GM12878 (cell line): ENCODE data around the gene TIMM22. TPM values are rescaled to one million over a fixed set of nuclear protein-coding genes. Genes with fewer than 3 reads are reported as not detected.

Experiments
- ATAC-seq: fragments of 200-7000 bp; cut with Tn5 transposase; 3 replicates; pipeline ENCODE4 v1.9.1; 2020; ENCODE audit warnings: mild to moderate bottlenecking, moderate library complexity
- BruUV-seq: library from RNA; stranded (reverse); fragments of 400-500 nt; replicated peaks from 2 replicates; lab custom pipeline; 2021; lab: Mats Ljungman, UMichigan
- CTCF ChIA-PET: fragments of 300-600 bp; sonication (Branson Sonifier 250); formaldehyde crosslinking; extraction: SDS; loops from one replicate; lab custom pipeline; 2021; ENCODE audit warnings: inconsistent platforms; lab: Yijun Ruan, JAX
- POLR2A ChIA-PET: fragments of 350-600 bp; formaldehyde crosslinking; extraction: SDS; loops from one replicate; lab custom pipeline; 2021; ENCODE audit warnings: inconsistent platforms; lab: Charles Lee
- RAD21 ChIA-PET: fragments of 300-600 bp; sonication (Branson Sonifier 250); formaldehyde crosslinking; loops from one replicate; lab custom pipeline; 2023; ENCODE audit warnings: antibody characterized with exemption; ENCODE audit not compliant: unreplicated experiment; lab: Charles Lee
- SMC1A ChIA-PET: fragments of 300-600 bp; sonication (Branson Sonifier 250); formaldehyde crosslinking; loops from one replicate; lab custom pipeline; 2023; ENCODE audit not compliant: unreplicated experiment, uncharacterized antibody; lab: Charles Lee
- DNase-seq: peaks from one replicate; pipeline ENCODE4 v3.0.0-alpha.2; 2011; ENCODE audit warnings: low read depth, low spot score
- FAIRE-seq: peaks from 3 replicates; lab custom pipeline; 2011; peaks lifted over from hg19 to GRCh38; lab: Jason Lieb, UNC
- H2AFZ ChIP-seq: 2 replicates; pipeline ENCODE4 v1.6.0; 2011; ENCODE audit warnings: low read depth, low read length, control low read depth; ENCODE audit not compliant: control insufficient read depth
- H3K27ac ChIP-seq: 2 replicates; pipeline ENCODE4 v1.5.1; 2011; ENCODE audit warnings: control low read depth; ENCODE audit not compliant: control insufficient read depth, insufficient read depth
- H3K27me3 ChIP-seq, 2 experiments: replicated peaks in 1 of 2; 2 replicates each; pipeline versions ENCODE4 v1.6.0 to v1.6.1; 2011; ENCODE audit warnings: low read length in 1 of 2; ENCODE audit not compliant: control insufficient read depth in 2 of 2, insufficient read depth in 2 of 2
- H3K36me3 ChIP-seq, 2 experiments: 2 replicates each; pipeline ENCODE4 v1.5.1; 2011; ENCODE audit warnings: low read length in 1 of 2; ENCODE audit not compliant: control insufficient read depth in 2 of 2, insufficient read depth in 2 of 2
- H3K4me1 ChIP-seq: 2 replicates; pipeline ENCODE4 v1.6.1; 2011; ENCODE audit warnings: mild to moderate bottlenecking, low read length, moderate library complexity, mixed read lengths; ENCODE audit not compliant: control insufficient read depth, insufficient read depth
- H3K4me2 ChIP-seq: 2 replicates; pipeline ENCODE4 v1.6.0; 2011; ENCODE audit warnings: control low read depth; ENCODE audit not compliant: control insufficient read depth, insufficient read depth
- H3K4me3 ChIP-seq: fragments of 200-600 bp; sonication (generic); 2 replicates; pipeline ENCODE4 v1.5.1; 2016
- H3K79me2 ChIP-seq: 2 replicates; pipeline ENCODE4 v1.6.0; 2011; ENCODE audit warnings: low read length; ENCODE audit not compliant: control insufficient read depth, insufficient read depth
- H3K9ac ChIP-seq: 2 replicates; pipeline ENCODE4 v1.8.0; 2011; ENCODE audit warnings: low read length, control low read depth, mixed read lengths; ENCODE audit not compliant: control insufficient read depth, insufficient read depth
- H3K9me3 ChIP-seq: replicated peaks from 3 replicates; pipeline ENCODE4 v1.5.1; 2011; ENCODE audit warnings: mild to moderate bottlenecking, low read length; ENCODE audit not compliant: control insufficient read depth, insufficient read depth
- H4K20me1 ChIP-seq: 2 replicates; pipeline ENCODE4 v1.6.0; 2011; ENCODE audit not compliant: control insufficient read depth, insufficient read depth
- ASH2L ChIP-seq: fragments of 300-600, 200-600 bp; sonication (generic); IDR thresholded peaks from 2 replicates; pipeline ENCODE4 v1.6.1; 2017; ENCODE audit warnings: low read depth, mild to moderate bottlenecking, borderline replicate concordance
- ATF7 ChIP-seq: fragments of 450-650 bp; IDR thresholded peaks from 2 replicates; pipeline ENCODE4 v1.6.1; 2016; ENCODE audit warnings: low read depth, mild to moderate bottlenecking
- CUX1 ChIP-seq: IDR thresholded peaks from 2 replicates; pipeline ENCODE4 v1.6.1; 2012; ENCODE audit warnings: improper control_type of control experiment, low read depth, low read length; ENCODE audit not compliant: insufficient replicate concordance
- EGR1 ChIP-seq, 2 experiments: IDR thresholded peaks; 1 replicate in 1 of 2; 2 replicates in 1 of 2; pipeline ENCODE4 v1.6.1; 2011 to 2012; ENCODE audit warnings: low read depth in 2 of 2, low read length in 2 of 2, borderline replicate concordance in 1 of 2, mild to moderate bottlenecking in 1 of 2, moderate library complexity in 1 of 2
- FOS ChIP-seq: IDR thresholded peaks from 3 replicates; pipeline ENCODE4 v1.6.1; 2011; ENCODE audit warnings: borderline replicate concordance; ENCODE audit not compliant: insufficient read length; ENCODE audit errors: extremely low read depth
- FOXK2 ChIP-seq: fragments of 450-650 bp; IDR thresholded peaks from 2 replicates; pipeline ENCODE4 v1.6.1; 2017; ENCODE audit warnings: mild to moderate bottlenecking, moderate library complexity
- IRF3 ChIP-seq: fragments of 450-650 bp; IDR thresholded peaks from 2 replicates; pipeline ENCODE4 v1.6.1; 2014; ENCODE audit warnings: mild to moderate bottlenecking
- LARP7 ChIP-seq: fragments of 450-650 bp; IDR thresholded peaks from 2 replicates; pipeline ENCODE4 v1.6.1; 2017; ENCODE audit warnings: mild to moderate bottlenecking
- NFIC ChIP-seq: IDR thresholded peaks from 2 replicates; pipeline ENCODE4 v1.6.1; 2012; ENCODE audit warnings: low read depth, mild to moderate bottlenecking, inconsistent platforms, low read length, moderate library complexity
- NR2F1 ChIP-seq: fragments of 450-650 bp; conservative IDR thresholded peaks from 2 replicates; pipeline ENCODE4 v1.6.1; 2017; ENCODE audit warnings: mild to moderate bottlenecking
- PAX8 ChIP-seq: fragments of 450-650 bp; IDR thresholded peaks from 2 replicates; pipeline ENCODE4 v1.6.1; 2017; ENCODE audit warnings: mild to moderate bottlenecking, moderate library complexity
- POLR2AphosphoS2 ChIP-seq: IDR thresholded peaks from 2 replicates; pipeline ENCODE4 v1.6.1; 2011; ENCODE audit warnings: low read depth, mild to moderate bottlenecking, low read length, improper control_type of control experiment, moderate library complexity
- SMAD1 ChIP-seq: fragments of 450-650 bp; IDR thresholded peaks from 2 replicates; pipeline ENCODE4 v1.6.1; 2018; ENCODE audit warnings: mild to moderate bottlenecking, low read depth; ENCODE audit not compliant: partially characterized antibody
- SPI1 ChIP-seq: IDR thresholded peaks from 2 replicates; pipeline ENCODE4 v1.6.1; 2011; ENCODE audit warnings: low read depth, mild to moderate bottlenecking, low read length, moderate library complexity, borderline replicate concordance; ENCODE audit not compliant: insufficient read depth
- SREBF2 ChIP-seq: IDR thresholded peaks from 2 replicates; pipeline ENCODE4 v1.6.1; 2012; ENCODE audit warnings: mild to moderate bottlenecking, low read length
- SUZ12 ChIP-seq: fragments of 200-600 bp; sonication (generic); IDR thresholded peaks from one replicate; pipeline ENCODE4 v1.6.1; 2018; ENCODE audit warnings: antibody characterized with exemption, mild to moderate bottlenecking; ENCODE audit not compliant: unreplicated experiment
- ZBED1 ChIP-seq: IDR thresholded peaks from 2 replicates; pipeline ENCODE4 v1.6.1; 2016; ENCODE audit warnings: borderline replicate concordance
- WGBS: methylation state at CpG from one replicate; pipeline ENCODE4 v1.1.6; 2016; ENCODE audit warnings: low lambda C conversion rate; ENCODE audit not compliant: insufficient replicate concordance, insufficient coverage; ENCODE audit errors: missing lambda C conversion rate; 5-methylcytosine and 5-hydroxymethylcytosine counted together
- in situ Hi-C: fragments of 300-500 bp; cut with MboI; formaldehyde crosslinking; loops from 9 replicates; pipeline ENCODE4 v1.14.3; 2018; ENCODE audit warnings: mixed read lengths
- intact Hi-C: fragments of 100-400 bp; cut with micrococcal nuclease; formaldehyde crosslinking; loops from one replicate; pipeline ENCODE4 v1.14.2; 2022; ENCODE audit not compliant: unreplicated experiment
- polyA plus RNA-seq, 11 experiments: library from polyadenylated mRNA; depleted of rRNA in 4 of 11; unstranded in 6 of 11; stranded (reverse) in 5 of 11; fragments of >200 nt; fragmentation: Nextera tagmentation in 4 of 11; fragmentation: Illumina TruSeq in 1 of 11; extraction: Ambion mirVana in 4 of 11; extraction: Trizol in 1 of 11; gene quantifications; 1 replicate in 1 of 11; 2 replicates in 10 of 11; pipeline versions ENCODE4 v1.2.1 to v1.2.3, GENCODE V29; 2011 to 2016; ENCODE audit warnings: inconsistent platforms in 2 of 11, missing spikeins in 2 of 11, low read depth in 1 of 11
- total RNA-seq, 4 experiments: library from RNA; depleted of rRNA in 3 of 4; stranded (reverse); fragments of >200 nt in 3 of 4; fragmentation: Illumina TruSeq in 1 of 4; extraction: Trizol in 1 of 4; gene quantifications; 2 replicates each; pipeline versions ENCODE4 v1.2.1 to v1.2.3, GENCODE V29; 2013 to 2021

The TIMM22 gene
- total and polyA plus RNA-seq, 10 of the 15 experiments (the other 5 are each of a cell fraction or from before 2014, with no cell fraction given) = 4.4 to 25.0 (median 10.6) TPM

GRCh38 chr17:968812-969730 lies 27.9 kb upstream of the TIMM22 start (continued):
- TF ChIP-seq SUZ12 = no peak
- TF ChIP-seq SPI1 = no peak
- TF ChIP-seq FOXK2 = no peak

GRCh38 chr17:969811-970355 lies 27.0 kb upstream of the TIMM22 start:
- Histone ChIP-seq H3K27me3 (peaks cover 0 to 2% of the 10 kb centered on the region in 2 experiments; a peak in 1 of 4 replicates), H3K9ac (no peak overlapping the region), H3K4me1 (no peaks in the 10 kb centered on the region), H3K36me3 (no peaks in the 10 kb centered on the region), H2AFZ (no peak overlapping the region), H4K20me1 (no peaks in the 10 kb centered on the region), H3K9me3 (no peaks in the 10 kb centered on the region), H3K79me2 (no peaks in the 10 kb centered on the region), H3K27ac (no peak overlapping the region), H3K4me2 (no peak overlapping the region), H3K4me3 (no peak overlapping the region)
- WGBS = 34% methylated on average over 18 of the region's 18 CpGs
- POLR2A ChIA-PET = no interaction called here
- DNase-seq (no peak), FAIRE-seq (no peak), ATAC-seq (no peak)
- no TSS peak for BruUV-seq
- CTCF ChIA-PET = no interaction called here
- RAD21 ChIA-PET = no interaction called here
- SMC1A ChIA-PET = no interaction called here
- in situ Hi-C loops (no loop called here), intact Hi-C loops (no loop called here)
- no peak for TF ChIP-seq ZBED1
- no peak for TF ChIP-seq PAX8
- no peak for TF ChIP-seq LARP7
- TF ChIP-seq ATF7 = no peak
- no peak for TF ChIP-seq FOS
- TF ChIP-seq IRF3 = no peak
- no peak for TF ChIP-seq EGR1 (IDR thresholded peaks at IDR 0.05; ENCODE audit: borderline replicate concordance in 1 of 2, low read depth in 2 of 2, low read length in 2 of 2)
- TF ChIP-seq CUX1 = no peak
- TF ChIP-seq POLR2AphosphoS2 = no peak
- TF ChIP-seq ASH2L = no peak
- TF ChIP-seq SMAD1 = no peak
- no peak for TF ChIP-seq NFIC
- TF ChIP-seq SREBF2 = no peak
- TF ChIP-seq NR2F1 = no peak
